MM.1S (cell line): ENCODE measurements around the gene PPP1R12B.
"Not testable (repeated sequence)": the region's sequence is repeated elsewhere in the genome, so short reads cannot be mapped to it uniquely, and the experiment has no call there.

Source experiments
- CTCF ChIP-seq: fragments of 300-600 bp; sonication (generic); IDR thresholded peaks from 2 replicates; pipeline ENCODE4 v1.5.1; 2016; ENCODE audit warnings: antibody characterized with exemption, low read length, mixed read lengths
- EZH2phosphoT487 ChIP-seq: fragments of 300-600 bp; sonication (generic); IDR thresholded peaks from 2 replicates; pipeline ENCODE4 v1.6.1; 2018; ENCODE audit warnings: antibody characterized with exemption, low read length

- TF ChIP-seq EZH2phosphoT487, CTCF: not testable (repeated sequence)
Measured at GRCh38 chr1:202623476-202623875, 275.0 kb downstream of the PPP1R12B start.
